ENCODE data around the gene SYNE3. TPM values are rescaled to one million over a fixed set of nuclear protein-coding genes. Genes with fewer than 3 reads are reported as not detected.
A peak's percentile ranks its signal among the peaks of the same experiment; 100 is the strongest.

The SYNE3 gene
- total and polyA plus RNA-seq, 10 donors, result 1.4 to 34.5 (median 27.5) TPM

GRCh38 chr14:95478818-95479217, 37.6 kb downstream of the SYNE3 start:
- Histone ChIP-seq H3K4me3 (no peak overlapping the region), H3K4me1 (peaks cover 11 to 65% (median 30%) of the 10 kb centered on the region in 6 donors), H3K27me3 (replicated peaks in 1 of 7) (no peaks in the 10 kb centered on the region), H3K36me3 (peaks cover 0 to 77% (median 20%) of the 10 kb centered on the region in 6 donors), H3K9me3 (no peaks in the 10 kb centered on the region), H3K27ac (peak overlapping the region in 1 of 8 donors; percentile 11)
- intact Hi-C loops (cut with DNase I; ENCODE audit: low total_unique reads), result no loop called here
- no peak for DNase-seq
- no peak for TF ChIP-seq CTCF (IDR thresholded peaks at IDR 0.05 in 8 of 11, conservative IDR thresholded peaks at IDR 0.05 in 3 of 11)
- WGBS, 5 donors, result 91 to 100% (median 97%) methylated on average over 4 of the region's 4 CpGs

- Histone ChIP-seq H3K9me3 (no peaks in the 10 kb centered on the region), H3K4me1 (peaks cover 8 to 62% (median 25%) of the 10 kb centered on the region in 6 donors), H3K27me3 (replicated peaks in 1 of 7) (no peaks in the 10 kb centered on the region), H3K27ac (peak overlapping the region in 2 of 8 donors; percentile 11 to 26), H3K4me3 (no peak overlapping the region), H3K36me3 (peaks cover 0 to 82% (median 21%) of the 10 kb centered on the region in 6 donors)
- DNase-seq, result no peak
- intact Hi-C loops (cut with DNase I; ENCODE audit: low total_unique reads), result no loop called here
- WGBS, 5 donors, result 80 to 97% (median 87%) methylated on average over 6 of the region's 6 CpGs
- TF ChIP-seq CTCF (IDR thresholded peaks at IDR 0.05 in 8 of 11, conservative IDR thresholded peaks at IDR 0.05 in 3 of 11) (no peak), POLR2AphosphoS5 (IDR thresholded peaks at IDR 0.05) (no peak), POLR2A (IDR thresholded peaks at IDR 0.05) (no peak)
Observed at GRCh38 chr14:95478309-95478708, 38.1 kb downstream of the SYNE3 start.

- no peak for TF ChIP-seq POLR2AphosphoS5 (IDR thresholded peaks at IDR 0.05)
- TF ChIP-seq CTCF (IDR thresholded peaks at IDR 0.05 in 8 of 11, conservative IDR thresholded peaks at IDR 0.05 in 3 of 11), result no peak
- no peak for TF ChIP-seq POLR2A (IDR thresholded peaks at IDR 0.05)
- H3K27ac ChIP-seq, result peak overlapping the region in 3 of 8 donors; percentile 11 to 26 (median 14)
- H3K4me3 ChIP-seq, result no peak overlapping the region
- H3K36me3 ChIP-seq, result peaks cover 0 to 88% (median 21%) of the 10 kb centered on the region in 6 donors
- intact Hi-C loops (cut with DNase I; ENCODE audit: low total_unique reads), result no loop called here
- 80 to 87% (median 84%) methylated on average over 17 of the region's 17 CpGs for WGBS, 5 donors
- H3K9me3 ChIP-seq, result no peaks in the 10 kb centered on the region
- no peak for DNase-seq
- no peaks in the 10 kb centered on the region for H3K27me3 ChIP-seq (replicated peaks in 1 of 7)
- H3K4me1 ChIP-seq, result peaks cover 8 to 62% (median 24%) of the 10 kb centered on the region in 6 donors
Observed at GRCh38 chr14:95477411-95478269, 38.8 kb downstream of the SYNE3 start.

- WGBS, 5 donors, result 90 to 100% (median 100%) methylated on average over 1 of the region's 1 CpG
- Histone ChIP-seq H3K4me1 (peaks cover 8 to 62% (median 29%) of the 10 kb centered on the region in 6 donors), H3K36me3 (peaks cover 0 to 94% (median 24%) of the 10 kb centered on the region in 6 donors), H3K4me3 (no peak overlapping the region), H3K27ac (no peak overlapping the region), H3K9me3 (no peaks in the 10 kb centered on the region), H3K27me3 (replicated peaks in 1 of 7) (no peaks in the 10 kb centered on the region)
- intact Hi-C loops (cut with DNase I; ENCODE audit: low total_unique reads), result no loop called here
- no peak for DNase-seq
- TF ChIP-seq POLR2A (IDR thresholded peaks at IDR 0.05) (no peak), POLR2AphosphoS5 (IDR thresholded peaks at IDR 0.05) (no peak), CTCF (IDR thresholded peaks at IDR 0.05 in 8 of 11, conservative IDR thresholded peaks at IDR 0.05 in 3 of 11) (no peak)
Observed at GRCh38 chr14:95476747-95477146, 39.7 kb downstream of the SYNE3 start.

Measured in spleen (tissue), 11 donors.